Activated CD8-positive, alpha-beta memory T cell treated with anti-CD3 and anti-CD28 coated beads for 24 hours (primary cell): ENCODE measurements around the gene GAD1.

ENCODE experiments used
- DNase-seq: peaks from one replicate; pipeline ENCODE4 v3.0.0-alpha.2; 2020

Gene GAD1

GRCh38 chr2:170897108-170897507 is 80.4 kb downstream of the GAD1 start:
- no peak for DNase-seq

DNA sequence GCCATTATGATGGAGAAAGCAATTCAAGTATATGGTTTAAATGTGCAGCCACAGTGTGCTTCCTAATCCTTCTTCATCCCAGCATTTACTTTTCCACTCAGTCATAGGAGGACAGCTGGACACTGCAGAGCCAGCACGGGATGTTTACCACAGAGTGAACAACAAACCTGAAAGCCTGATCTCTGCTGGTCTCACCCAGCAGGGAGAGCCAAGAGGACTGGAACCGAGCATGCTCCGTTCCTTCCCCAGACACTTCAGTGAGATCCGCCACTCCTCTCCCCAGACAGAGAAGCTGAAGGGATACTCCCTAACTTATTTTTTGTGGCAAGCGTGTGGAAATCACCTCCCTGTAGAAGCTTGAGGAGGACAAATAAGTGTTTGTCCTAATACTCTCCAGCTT is 89.2 kb downstream of the GAD1 start:
- DNase-seq, result no peak
